Osteocyte (in vitro differentiated cells): ENCODE measurements around the gene MPRIP. TPM values are rescaled to one million over a fixed set of nuclear protein-coding genes. Genes with fewer than 3 reads are reported as not detected.

ENCODE experiments used
- DNase-seq: peaks from one replicate; pipeline ENCODE4 v3.0.0; 2021; ENCODE audit warnings: mixed read lengths; ENCODE audit not compliant: unreplicated experiment; ENCODE audit errors: extremely low spot score
- H3K27ac Mint-ChIP-seq: one replicate; pipeline ENCODE4 v1.8.0; 2021; ENCODE audit warnings: mild to moderate bottlenecking, mixed read lengths; ENCODE audit not compliant: unreplicated experiment
- H3K27me3 Mint-ChIP-seq: one replicate; pipeline ENCODE4 v1.8.0; 2021; ENCODE audit warnings: mixed read lengths; ENCODE audit not compliant: unreplicated experiment
- H3K36me3 Mint-ChIP-seq: one replicate; pipeline ENCODE4 v1.8.0; 2021; ENCODE audit warnings: mixed read lengths; ENCODE audit not compliant: unreplicated experiment
- H3K4me1 Mint-ChIP-seq: one replicate; pipeline ENCODE4 v1.8.0; 2021; ENCODE audit warnings: mixed read lengths; ENCODE audit not compliant: unreplicated experiment
- H3K4me3 Mint-ChIP-seq: one replicate; pipeline ENCODE4 v1.8.0; 2021; ENCODE audit warnings: mild to moderate bottlenecking, moderate library complexity, mixed read lengths; ENCODE audit not compliant: unreplicated experiment
- H3K9me3 Mint-ChIP-seq: one replicate; pipeline ENCODE4 v1.8.0; 2021; ENCODE audit warnings: mixed read lengths; ENCODE audit not compliant: unreplicated experiment
- CTCF ChIP-seq: fragments of 200-600 bp; sonication (generic); IDR thresholded peaks from 2 replicates; pipeline ENCODE4 v1.5.0; 2021; ENCODE audit warnings: antibody characterized with exemption, mild to moderate bottlenecking, moderate library complexity
- total RNA-seq: library from RNA; stranded (reverse); gene quantifications from 2 replicates; pipeline ENCODE4 v1.2.1, GENCODE V29; 2021

Gene MPRIP
- total RNA-seq, 1 donor from 2014 or later = 206 TPM

GRCh38 chr17:17107891-17108431 lies 65.7 kb downstream of the MPRIP start:
- DNase-seq = no peak
- Mint-ChIP-seq H3K9me3 (no peaks in the 10 kb centered on the region), H3K27me3 (no peaks in the 10 kb centered on the region), H3K4me3 (peak overlapping the region; percentile 4), H3K4me1 (peaks cover 46% of the 10 kb centered on the region), H3K27ac (peak overlapping the region; percentile 81), H3K36me3 (peaks cover 8% of the 10 kb centered on the region)
- TF ChIP-seq CTCF = no peak

GRCh38 chr17:17108451-17109049 lies 66.3 kb downstream of the MPRIP start:
- Mint-ChIP-seq H3K36me3 (peaks cover 8% of the 10 kb centered on the region), H3K27ac (peak overlapping the region; percentile 81)

GRCh38 chr17:17109256-17109655 lies 67.0 kb downstream of the MPRIP start:
- Mint-ChIP-seq H3K9me3 (no peaks in the 10 kb centered on the region), H3K4me1 (peaks cover 52% of the 10 kb centered on the region), H3K27ac (peak overlapping the region; percentile 81)

More at GRCh38 chr17:17108451-17109049, 66.3 kb downstream of the MPRIP start:
- Mint-ChIP-seq H3K4me1 (peaks cover 49% of the 10 kb centered on the region), H3K4me3 (no peak overlapping the region), H3K27me3 (no peaks in the 10 kb centered on the region), H3K9me3 (no peaks in the 10 kb centered on the region)
- no peak for DNase-seq
- TF ChIP-seq CTCF = peak; percentile 12

GRCh38 chr17:17109907-17110306 lies 67.7 kb downstream of the MPRIP start:
- no peak for DNase-seq
- H3K4me1 Mint-ChIP-seq = peaks cover 55% of the 10 kb centered on the region

More at GRCh38 chr17:17109256-17109655, 67.0 kb downstream of the MPRIP start:
- Mint-ChIP-seq H3K36me3 (peaks cover 8% of the 10 kb centered on the region), H3K27me3 (no peaks in the 10 kb centered on the region), H3K4me3 (no peak overlapping the region)
- DNase-seq = no peak
- no peak for TF ChIP-seq CTCF

More at GRCh38 chr17:17109907-17110306, 67.7 kb downstream of the MPRIP start:
- Mint-ChIP-seq H3K36me3 (peaks cover 8% of the 10 kb centered on the region), H3K27ac (no peak overlapping the region), H3K9me3 (no peaks in the 10 kb centered on the region), H3K27me3 (no peaks in the 10 kb centered on the region), H3K4me3 (no peak overlapping the region)
- TF ChIP-seq CTCF = no peak
